Caco-2 (cell line): ENCODE measurements around the gene IL31. TPM values are rescaled to one million over a fixed set of nuclear protein-coding genes. Genes with fewer than 3 reads are reported as not detected.

Source experiments
- BruUV-seq: library from RNA; stranded (reverse); fragments of 400-500 nt; replicated peaks from 2 replicates; lab custom pipeline; 2021; lab: Mats Ljungman, UMichigan
- CTCF ChIA-PET: fragments of 300-600 bp; sonication (Branson Sonifier 250); formaldehyde crosslinking; loops from one replicate; lab custom pipeline; 2022; ENCODE audit warnings: antibody characterized with exemption; lab: Charles Lee
- POLR2A ChIA-PET: fragments of 300-600 bp; sonication (Branson Sonifier 250); formaldehyde crosslinking; loops from one replicate; lab custom pipeline; 2022; ENCODE audit warnings: antibody characterized with exemption; lab: Charles Lee
- DNase-seq, 2 experiments: peaks; one replicate each; pipeline versions ENCODE4 v3.0.0 to v3.0.0-alpha.2; 2020 to 2022
- H3K27me3 ChIP-seq: replicated peaks from 2 replicates; pipeline ENCODE4 v1.6.0; 2011; ENCODE audit warnings: low read length; ENCODE audit not compliant: control insufficient read depth, insufficient read depth
- H3K36me3 ChIP-seq: 2 replicates; pipeline ENCODE4 v1.5.1; 2011; ENCODE audit warnings: low read length; ENCODE audit not compliant: control insufficient read depth, insufficient read depth
- H3K4me1 ChIP-seq: fragments of 250-450 bp; sonication (Bioruptor Pico); 2 replicates; pipeline ENCODE4 v1.5.1; 2020; ENCODE audit warnings: mild to moderate bottlenecking
- H3K4me3 ChIP-seq: 2 replicates; pipeline ENCODE4 v1.5.1; 2011; ENCODE audit warnings: low read depth, mild to moderate bottlenecking, control low read depth, low read length
- H3K9me3 ChIP-seq: fragments of 250-450 bp; sonication (Bioruptor Pico); 2 replicates; pipeline ENCODE4 v1.5.1; 2020; ENCODE audit warnings: mild to moderate bottlenecking, moderate library complexity
- H3K27ac Mint-ChIP-seq: one replicate; pipeline ENCODE4 v1.8.0; 2022; ENCODE audit warnings: mixed read lengths; ENCODE audit not compliant: unreplicated experiment
- H3K27me3 Mint-ChIP-seq: one replicate; pipeline ENCODE4 v1.8.0; 2022; ENCODE audit warnings: mixed read lengths; ENCODE audit not compliant: insufficient read depth, unreplicated experiment
- H3K36me3 Mint-ChIP-seq: one replicate; pipeline ENCODE4 v1.8.0; 2022; ENCODE audit warnings: mild to moderate bottlenecking, mixed read lengths; ENCODE audit not compliant: insufficient read depth, unreplicated experiment
- H3K4me1 Mint-ChIP-seq: one replicate; pipeline ENCODE4 v1.8.0; 2022; ENCODE audit warnings: low read depth, mixed read lengths; ENCODE audit not compliant: unreplicated experiment
- H3K4me3 Mint-ChIP-seq: one replicate; pipeline ENCODE4 v1.8.0; 2022; ENCODE audit warnings: mild to moderate bottlenecking, moderate library complexity, mixed read lengths; ENCODE audit not compliant: unreplicated experiment
- H3K9me3 Mint-ChIP-seq: one replicate; pipeline ENCODE4 v1.8.0; 2022; ENCODE audit warnings: mixed read lengths; ENCODE audit not compliant: unreplicated experiment
- intact Hi-C: fragments of 100-400 bp; cut with micrococcal nuclease; formaldehyde crosslinking; loops from one replicate; pipeline ENCODE4 v1.10.0; 2022; ENCODE audit not compliant: unreplicated experiment
- total RNA-seq: library from RNA; stranded (reverse); gene quantifications from 2 replicates; pipeline ENCODE4 v1.2.3, GENCODE V29; 2022
- TF ChIP-seq, protein P1 (sequence below), 2 experiments: fragments of 200-600 bp in 1 of 2; IDR thresholded peaks; 1 replicate in 1 of 2; 2 replicates in 1 of 2; pipeline versions ENCODE4 v1.5.1 to v1.8.0; 2011 to 2022; ENCODE audit warnings: antibody characterized with exemption in 1 of 2, control low read depth in 1 of 2, inconsistent platforms in 1 of 2, low read depth in 1 of 2, low read length in 1 of 2, mild to moderate bottlenecking in 1 of 2, moderate library complexity in 1 of 2; ENCODE audit not compliant: insufficient read depth in 1 of 2, severe bottlenecking in 1 of 2, unreplicated experiment in 1 of 2

IL31 gene
- total RNA-seq, 1 experiment from 2014 or later, result not detected

DNA sequence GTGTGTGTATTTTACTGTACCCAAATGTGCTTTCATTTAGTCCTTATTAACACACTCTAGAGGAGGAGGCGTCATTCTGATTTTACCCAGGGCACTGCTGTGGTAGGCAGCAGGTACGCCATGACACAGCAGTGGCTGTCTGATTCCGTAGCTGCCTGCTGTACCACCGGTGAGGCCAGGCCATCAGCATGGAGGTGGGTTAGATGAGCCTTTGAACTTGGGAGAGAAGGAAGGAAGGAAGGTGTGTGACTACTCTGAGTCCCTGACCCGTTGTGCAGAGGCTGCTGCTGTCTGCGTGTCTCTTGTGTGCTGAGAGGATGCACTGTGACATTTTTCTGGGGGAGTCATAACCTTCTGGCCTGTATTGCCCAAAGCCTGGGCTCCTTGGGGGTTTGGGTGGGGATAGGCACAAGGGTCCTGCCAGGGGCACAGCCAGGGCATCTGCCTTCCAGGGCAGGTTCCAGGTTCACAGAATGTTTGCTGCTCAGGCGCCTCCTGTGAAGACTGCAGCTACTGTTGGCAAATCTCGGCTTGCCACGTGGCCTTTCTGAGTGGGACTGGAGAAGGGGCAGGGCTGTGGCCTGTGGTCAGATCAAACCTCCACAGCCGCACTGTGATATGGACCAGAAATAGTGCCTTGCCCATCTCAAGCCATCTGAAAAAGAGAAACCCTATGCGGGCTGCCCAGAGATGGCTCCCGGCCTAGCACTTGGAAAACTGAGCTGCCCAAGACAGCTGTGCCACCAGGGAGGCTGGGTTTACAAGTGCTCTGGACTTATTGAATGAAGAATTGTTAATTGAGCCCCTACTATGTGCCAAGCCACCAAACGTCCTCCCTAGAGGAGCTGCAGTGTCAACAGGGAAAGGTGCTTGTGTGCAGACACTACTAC is 48.3 kb downstream of the IL31 start:
- ChIA-PET CTCF (no interaction called here), POLR2A (no interaction called here)
- Mint-ChIP-seq H3K27ac (no peak overlapping the region), H3K4me3 (no peak overlapping the region), H3K36me3 (peaks cover 11% of the 10 kb centered on the region), H3K9me3 (no peaks in the 10 kb centered on the region), H3K27me3 (no peaks in the 10 kb centered on the region), H3K4me1 (no peaks in the 10 kb centered on the region)
- TF ChIP-seq, protein P1, sequence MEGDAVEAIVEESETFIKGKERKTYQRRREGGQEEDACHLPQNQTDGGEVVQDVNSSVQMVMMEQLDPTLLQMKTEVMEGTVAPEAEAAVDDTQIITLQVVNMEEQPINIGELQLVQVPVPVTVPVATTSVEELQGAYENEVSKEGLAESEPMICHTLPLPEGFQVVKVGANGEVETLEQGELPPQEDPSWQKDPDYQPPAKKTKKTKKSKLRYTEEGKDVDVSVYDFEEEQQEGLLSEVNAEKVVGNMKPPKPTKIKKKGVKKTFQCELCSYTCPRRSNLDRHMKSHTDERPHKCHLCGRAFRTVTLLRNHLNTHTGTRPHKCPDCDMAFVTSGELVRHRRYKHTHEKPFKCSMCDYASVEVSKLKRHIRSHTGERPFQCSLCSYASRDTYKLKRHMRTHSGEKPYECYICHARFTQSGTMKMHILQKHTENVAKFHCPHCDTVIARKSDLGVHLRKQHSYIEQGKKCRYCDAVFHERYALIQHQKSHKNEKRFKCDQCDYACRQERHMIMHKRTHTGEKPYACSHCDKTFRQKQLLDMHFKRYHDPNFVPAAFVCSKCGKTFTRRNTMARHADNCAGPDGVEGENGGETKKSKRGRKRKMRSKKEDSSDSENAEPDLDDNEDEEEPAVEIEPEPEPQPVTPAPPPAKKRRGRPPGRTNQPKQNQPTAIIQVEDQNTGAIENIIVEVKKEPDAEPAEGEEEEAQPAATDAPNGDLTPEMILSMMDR (IDR thresholded peaks at IDR 0.05; ENCODE audit: insufficient read depth in 1 of 2, low read depth in 1 of 2, low read length in 1 of 2, severe bottlenecking in 1 of 2, unreplicated experiment in 1 of 2), result no peak
- Histone ChIP-seq H3K4me3 (no peak overlapping the region), H3K36me3 (no peaks in the 10 kb centered on the region; the same call in 1 of the 2 replicates), H3K9me3 (no peaks in the 10 kb centered on the region), H3K4me1 (peaks cover 7% of the 10 kb centered on the region; the same call in 1 of the 2 replicates), H3K27me3 (no peaks in the 10 kb centered on the region)
- no TSS peak for BruUV-seq
- no peak for DNase-seq
- intact Hi-C loops, result no loop called here

DNA sequence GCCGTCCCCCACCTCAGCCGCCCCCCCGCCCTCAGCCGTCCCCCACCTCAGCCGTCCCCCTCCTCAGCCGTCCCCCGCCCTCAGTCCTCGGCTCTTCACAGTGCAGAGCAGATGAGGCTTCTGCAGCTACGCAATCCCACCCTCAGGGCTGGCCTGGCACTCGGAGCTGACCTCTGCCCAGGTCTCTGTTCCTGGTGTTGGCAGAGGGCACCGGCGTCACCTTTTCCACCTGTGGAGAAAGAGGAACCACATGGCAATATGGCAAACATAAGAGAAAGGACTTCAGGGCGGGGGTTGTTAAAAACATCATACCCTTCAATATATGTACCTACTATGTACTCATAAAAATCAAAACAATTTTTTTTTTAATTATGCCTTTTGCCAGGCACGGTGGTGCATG is 49.7 kb downstream of the IL31 start:
- Mint-ChIP-seq H3K36me3 (peaks cover 5% of the 10 kb centered on the region), H3K27me3 (no peaks in the 10 kb centered on the region), H3K4me3 (no peak overlapping the region), H3K9me3 (no peaks in the 10 kb centered on the region), H3K4me1 (no peaks in the 10 kb centered on the region), H3K27ac (no peak overlapping the region)
- intact Hi-C loops, result no loop called here
- no TSS peak for BruUV-seq
- DNase-seq, result no peak
- Histone ChIP-seq H3K36me3 (no peaks in the 10 kb centered on the region; the same call in 1 of the 2 replicates), H3K27me3 (no peaks in the 10 kb centered on the region), H3K4me1 (peaks cover 7% of the 10 kb centered on the region; the same call in 1 of the 2 replicates), H3K4me3 (no peak overlapping the region), H3K9me3 (no peaks in the 10 kb centered on the region)
- TF ChIP-seq, protein P1 (IDR thresholded peaks at IDR 0.05; ENCODE audit: insufficient read depth in 1 of 2, low read depth in 1 of 2, low read length in 1 of 2, severe bottlenecking in 1 of 2, unreplicated experiment in 1 of 2), result no peak
- CTCF ChIA-PET, result interaction anchor here (2.2 kb wide), 1 partner anchor 70 kb away, joined by 16 read pairs; no protein-coding TSS in a partner anchor
- POLR2A ChIA-PET, result no interaction called here

DNA sequence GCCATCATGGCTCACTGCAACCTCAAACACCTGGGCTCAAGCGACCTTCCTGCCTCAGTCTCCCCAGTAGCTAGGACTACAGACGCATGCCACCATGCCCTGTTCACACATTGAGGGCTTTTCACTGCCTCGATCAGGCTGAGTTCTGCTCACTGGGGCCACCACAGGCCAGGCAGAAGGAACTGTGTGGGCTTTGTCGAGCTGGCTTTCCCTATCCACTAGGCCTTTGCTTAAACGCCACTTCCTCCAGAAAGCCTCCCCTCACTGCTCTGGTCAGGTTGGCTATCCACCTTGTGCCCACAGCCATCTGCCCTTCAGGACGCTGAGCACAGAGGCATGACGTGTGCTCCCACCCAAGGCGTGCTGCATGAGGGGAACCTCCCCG is 50.3 kb downstream of the IL31 start:
- POLR2A ChIA-PET, result no interaction called here
- BruUV-seq, result no TSS peak

More for the DNA sequence above, 50.3 kb downstream of the IL31 start:
- no peak overlapping the region for H3K4me3 ChIP-seq
- no peak overlapping the region for H3K4me3 Mint-ChIP-seq
- CTCF ChIA-PET, result interaction anchor here (0.6 to 2.2 kb wide), 3 partner anchors 26 to 78 kb away, joined by 3 to 16 read pairs (median 5); no protein-coding TSS in a partner anchor
- no peaks in the 10 kb centered on the region for H3K9me3 ChIP-seq
- no peaks in the 10 kb centered on the region for H3K4me1 Mint-ChIP-seq
- intact Hi-C loops, result loop anchor here (1.0 to 2.0 kb wide), 3 partner anchors 45 to 69 kb away; partner anchors contain the start of gene MLXIP
- peaks cover 7% of the 10 kb centered on the region; the same call in 1 of the 2 replicates for H3K4me1 ChIP-seq
- TF ChIP-seq, protein P1 (IDR thresholded peaks at IDR 0.05; ENCODE audit: insufficient read depth in 1 of 2, low read depth in 1 of 2, low read length in 1 of 2, severe bottlenecking in 1 of 2, unreplicated experiment in 1 of 2), result no peak
- no peaks in the 10 kb centered on the region for H3K9me3 Mint-ChIP-seq
- no peaks in the 10 kb centered on the region; the same call in 1 of the 2 replicates for H3K36me3 ChIP-seq
- H3K27me3 Mint-ChIP-seq, result no peaks in the 10 kb centered on the region
- H3K36me3 Mint-ChIP-seq, result peaks cover 5% of the 10 kb centered on the region
- H3K27ac Mint-ChIP-seq, result no peak overlapping the region
- no peaks in the 10 kb centered on the region for H3K27me3 ChIP-seq
- no peak for DNase-seq
